Panc1 (cell line): ENCODE measurements around the gene LDHB. TPM values are rescaled to one million over a fixed set of nuclear protein-coding genes. Genes with fewer than 3 reads are reported as not detected.

ENCODE experiments used
- ATAC-seq: fragments of 200-7000 bp; cut with Tn5 transposase; 2 replicates; pipeline ENCODE4 v1.9.1; 2020; ENCODE audit warnings: mild to moderate bottlenecking, moderate library complexity
- BruUV-seq: library from RNA; stranded (reverse); fragments of 400-500 nt; replicated peaks from 2 replicates; lab custom pipeline; 2021; lab: Mats Ljungman, UMichigan
- CTCF ChIA-PET: fragments of 300-600 bp; sonication (Branson Sonifier 250); formaldehyde crosslinking; loops from one replicate; lab custom pipeline; 2022; ENCODE audit warnings: antibody characterized with exemption; lab: Charles Lee
- POLR2A ChIA-PET: fragments of 300-600 bp; sonication (Branson Sonifier 250); formaldehyde crosslinking; loops from one replicate; lab custom pipeline; 2022; ENCODE audit warnings: antibody characterized with exemption; lab: Charles Lee
- DNase-seq: peaks from one replicate; pipeline ENCODE4 v3.0.0-alpha.2; 2010; ENCODE audit warnings: low read depth, low spot score
- H3K27ac ChIP-seq: 2 replicates; pipeline ENCODE4 v1.5.1; 2011; ENCODE audit warnings: mild to moderate bottlenecking, low read length, inconsistent platforms
- H3K27me3 ChIP-seq: fragments of 200-500 bp; sonication (Bioruptor generic); 2 replicates; pipeline ENCODE4 v1.6.0; 2014; ENCODE audit warnings: low read length, inconsistent platforms; ENCODE audit not compliant: control insufficient read depth, insufficient read depth
- H3K36me3 ChIP-seq: fragments of 200-500 bp; sonication (Bioruptor generic); 2 replicates; pipeline ENCODE4 v1.5.1; 2014; ENCODE audit warnings: inconsistent platforms, mild to moderate bottlenecking, low read length, moderate library complexity; ENCODE audit not compliant: control insufficient read depth, insufficient read depth
- H3K4me1 ChIP-seq: 2 replicates; pipeline ENCODE4 v1.5.1; 2011; ENCODE audit warnings: inconsistent platforms, mild to moderate bottlenecking, low read length, moderate library complexity; ENCODE audit not compliant: control insufficient read depth, insufficient read depth
- H3K4me3 ChIP-seq, 2 experiments: 2 replicates each; pipeline ENCODE4 v1.5.1; 2011 to 2012; ENCODE audit warnings: low read depth in 2 of 2, low read length in 2 of 2, mild to moderate bottlenecking in 2 of 2, inconsistent platforms in 1 of 2, moderate library complexity in 1 of 2
- H3K9me3 ChIP-seq: fragments of 200-500 bp; sonication (Bioruptor generic); 2 replicates; pipeline ENCODE4 v1.5.1; 2014; ENCODE audit warnings: low read depth, mild to moderate bottlenecking, inconsistent platforms, low read length, moderate library complexity; ENCODE audit not compliant: control insufficient read depth, insufficient read depth
- CTCF ChIP-seq: fragments of 450-650 bp; IDR thresholded peaks from 2 replicates; pipeline ENCODE4 v1.5.1; 2017; ENCODE audit warnings: mild to moderate bottlenecking
- POLR2AphosphoS5 ChIP-seq: IDR thresholded peaks from 2 replicates; pipeline ENCODE4 v1.6.1; 2012; ENCODE audit warnings: mild to moderate bottlenecking, low read depth, low read length, moderate library complexity
- REST ChIP-seq, 2 experiments: IDR thresholded peaks; 2 replicates each; pipeline ENCODE4 v1.6.1; 2011 to 2012; ENCODE audit warnings: low read depth in 2 of 2, control low read depth in 1 of 2, low read length in 1 of 2, mild to moderate bottlenecking in 1 of 2, moderate library complexity in 1 of 2; ENCODE audit not compliant: insufficient read depth in 1 of 2
- SIN3A ChIP-seq: IDR thresholded peaks from 2 replicates; pipeline ENCODE4 v1.6.1; 2012; ENCODE audit warnings: low read depth, mild to moderate bottlenecking, low read length, moderate library complexity, borderline replicate concordance; ENCODE audit not compliant: insufficient read depth
- TCF7L2 ChIP-seq: IDR thresholded peaks from 2 replicates; pipeline ENCODE4 v1.6.1; 2011; ENCODE audit warnings: mild to moderate bottlenecking, low read depth, low read length, inconsistent platforms
- in situ Hi-C: cut with HindIII; loops from 2 replicates; pipeline ENCODE4 v1.10.0; 2016; ENCODE audit warnings: low sequenced_read_pairs, low pct_unique_long_range_greater_than_20kb
- intact Hi-C: fragments of 100-400 bp; cut with micrococcal nuclease; formaldehyde crosslinking; loops from one replicate; pipeline ENCODE4 v1.10.0; 2022; ENCODE audit not compliant: unreplicated experiment
- total RNA-seq: library from RNA; stranded (reverse); gene quantifications from one replicate; pipeline ENCODE4 v1.2.1, GENCODE V29; 2021; ENCODE audit not compliant: unreplicated experiment

The LDHB gene
- total RNA-seq, 1 experiment from 2014 or later, result 552 TPM

- POLR2A ChIA-PET, result no interaction called here
- Histone ChIP-seq H3K9me3 (no peaks in the 10 kb centered on the region), H3K27me3 (no peaks in the 10 kb centered on the region), H3K4me1 (no peaks in the 10 kb centered on the region), H3K4me3 (no peak overlapping the region), H3K36me3 (no peaks in the 10 kb centered on the region), H3K27ac (no peak overlapping the region)
- in situ Hi-C loops (no loop called here), intact Hi-C loops (no loop called here)
- DNase-seq, result no peak
- no peak for TF ChIP-seq REST (IDR thresholded peaks at IDR 0.05; ENCODE audit: insufficient read depth in 1 of 2, low read depth in 2 of 2, low read length in 1 of 2)
- no peak for TF ChIP-seq SIN3A
- TF ChIP-seq POLR2AphosphoS5, result no peak
- TF ChIP-seq CTCF, result no peak
- TF ChIP-seq TCF7L2, result no peak
- no peak for ATAC-seq
- BruUV-seq, result no TSS peak
- CTCF ChIA-PET, result no interaction called here
Observed at GRCh38 chr12:21600196-21600595, 57.4 kb downstream of the LDHB start.

- DNase-seq (no peak), ATAC-seq (no peak)
- POLR2A ChIA-PET, result no interaction called here
- TF ChIP-seq CTCF, result no peak
- TF ChIP-seq SIN3A, result no peak
- TF ChIP-seq REST (IDR thresholded peaks at IDR 0.05; ENCODE audit: insufficient read depth in 1 of 2, low read depth in 2 of 2, low read length in 1 of 2), result no peak
- TF ChIP-seq POLR2AphosphoS5, result no peak
- no peak for TF ChIP-seq TCF7L2
- no TSS peak for BruUV-seq
- CTCF ChIA-PET, result no interaction called here
- Histone ChIP-seq H3K36me3 (no peaks in the 10 kb centered on the region), H3K27me3 (no peaks in the 10 kb centered on the region), H3K9me3 (no peaks in the 10 kb centered on the region), H3K4me3 (no peak overlapping the region), H3K4me1 (no peaks in the 10 kb centered on the region), H3K27ac (no peak overlapping the region)
- in situ Hi-C loops, result no loop called here
- intact Hi-C loops, result no loop called here
Observed at GRCh38 chr12:21599143-21599999, 58.3 kb downstream of the LDHB start.
